Iris pigment epithelial cell (primary cell): ENCODE results near the gene SMAD6.
"Not testable (repeated sequence)": the region's sequence is repeated elsewhere in the genome, so short reads cannot be mapped to it uniquely, and the experiment has no call there.

Experiments
- DNase-seq: peaks from one replicate; pipeline ENCODE4 v3.0.0-alpha.2; 2011; ENCODE audit warnings: low read depth

SMAD6 gene

DNA sequence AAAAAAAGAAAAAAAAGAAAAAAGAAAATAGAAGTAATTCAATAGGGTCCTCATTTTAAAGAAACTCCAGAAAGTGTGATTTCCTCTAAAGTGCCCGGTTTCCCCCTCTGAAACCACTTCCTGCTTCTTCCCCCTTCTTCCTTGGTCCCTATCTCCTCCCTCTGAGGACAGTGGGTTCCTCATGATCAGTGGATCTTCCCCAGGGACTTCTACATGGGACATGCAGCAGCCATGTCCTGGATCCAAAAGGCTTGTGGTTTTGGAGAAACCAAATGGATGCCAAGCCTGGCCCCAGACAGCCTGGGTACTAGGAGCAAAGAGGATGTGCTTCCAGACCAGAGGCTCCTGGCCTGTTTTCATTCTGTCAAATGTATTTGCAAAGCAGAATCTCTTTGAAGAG, 26.6 kb upstream of the SMAD6 start:
- DNase-seq = no peak

DNA sequence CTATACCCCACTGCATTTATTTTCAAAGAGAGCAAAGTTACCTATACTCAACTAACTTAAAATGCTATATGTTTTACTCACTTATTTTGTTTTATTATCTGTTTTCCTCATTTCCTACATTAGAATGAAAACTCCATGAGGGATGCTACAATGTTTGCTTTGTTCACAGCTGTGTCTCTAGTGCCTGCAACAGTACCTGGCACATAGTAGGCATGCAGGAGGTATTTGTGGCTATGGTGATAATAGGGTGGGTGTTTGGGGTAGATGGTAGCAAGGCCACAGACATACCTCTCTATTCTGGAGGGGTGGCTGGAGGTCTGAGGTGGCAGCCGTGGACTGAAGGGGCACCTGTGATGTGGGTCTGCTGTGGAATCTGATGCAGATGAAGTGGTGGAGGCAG, 24.7 kb upstream of the SMAD6 start:
- DNase-seq = no peak

GRCh38 chr15:66679061-66679656, 22.9 kb upstream of the SMAD6 start:
- no peak for DNase-seq

GRCh38 chr15:66679657-66680108, 22.4 kb upstream of the SMAD6 start:
- peak; percentile 62 for DNase-seq

- DNase-seq = no peak
These were observed 21.5 kb upstream of the SMAD6 start for GRCh38 chr15:66680502-66680901.

DNA sequence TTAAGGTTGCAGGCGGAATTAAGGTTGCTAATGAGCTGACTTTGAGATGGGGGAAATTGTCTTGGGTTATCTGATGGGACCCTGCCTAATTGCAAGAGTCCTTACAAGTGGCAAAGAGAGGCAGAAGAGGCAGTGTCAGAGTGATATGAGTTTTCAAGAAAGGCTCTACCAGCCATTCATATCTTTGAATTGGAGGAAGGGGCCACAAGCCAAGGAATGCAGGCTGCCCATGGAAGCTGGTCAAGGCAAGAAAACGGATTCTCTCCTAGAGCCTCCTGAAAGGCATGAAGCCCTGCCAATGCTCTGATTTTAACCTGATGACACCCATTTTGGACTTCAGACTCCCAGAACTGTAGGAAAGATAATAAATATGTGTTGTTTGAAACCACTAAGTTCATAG, 20.6 kb upstream of the SMAD6 start:
- no peak for DNase-seq

DNA sequence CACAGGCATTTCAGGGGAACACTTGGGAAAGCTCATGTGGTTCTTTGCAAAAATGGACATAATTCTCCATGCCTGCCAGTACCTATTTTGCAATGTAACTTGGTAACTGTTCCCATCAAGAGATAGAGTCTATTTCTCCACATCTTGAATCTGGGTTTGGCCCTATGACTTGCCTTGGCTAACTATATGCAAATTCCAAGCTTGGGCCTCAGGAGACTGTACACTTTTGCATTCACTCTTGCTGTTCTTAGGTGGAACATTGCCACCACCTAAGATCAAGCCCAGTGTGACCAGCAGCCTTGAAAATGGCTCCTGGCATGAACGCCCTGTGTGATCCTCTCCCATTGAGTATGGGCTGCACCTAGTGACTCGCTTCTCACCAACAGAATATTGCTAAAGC, 19.8 kb upstream of the SMAD6 start:
- DNase-seq = no peak

GRCh38 chr15:66682865-66683264, 19.2 kb upstream of the SMAD6 start:
- DNase-seq = peak; percentile 62

DNA sequence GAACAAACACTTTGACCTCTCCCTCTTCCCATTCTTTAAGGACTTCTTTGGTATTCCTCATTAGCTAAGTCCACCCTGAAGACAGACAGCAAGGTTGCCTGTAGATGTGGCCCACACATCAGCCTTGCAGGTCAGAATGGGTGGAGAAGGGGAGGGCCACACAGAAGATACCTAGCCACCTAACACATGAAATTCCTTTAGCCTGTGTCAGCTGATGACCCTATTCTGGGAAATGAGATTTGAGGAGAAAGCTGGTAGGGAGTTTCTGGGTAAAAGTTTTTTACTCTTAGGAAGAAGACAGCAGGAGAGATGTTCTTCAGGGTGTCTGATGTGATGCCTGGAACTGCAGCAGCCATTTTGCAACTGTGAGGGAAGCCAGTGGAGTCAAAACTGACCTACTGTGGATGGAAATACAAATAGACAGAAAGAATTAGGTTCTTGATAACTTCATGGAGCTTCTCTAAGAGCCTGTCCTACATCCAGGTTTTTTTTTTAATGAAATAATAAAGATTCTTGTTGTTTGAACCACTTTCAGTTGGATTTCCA, 17.8 kb upstream of the SMAD6 start:
- no peak for DNase-seq

DNA sequence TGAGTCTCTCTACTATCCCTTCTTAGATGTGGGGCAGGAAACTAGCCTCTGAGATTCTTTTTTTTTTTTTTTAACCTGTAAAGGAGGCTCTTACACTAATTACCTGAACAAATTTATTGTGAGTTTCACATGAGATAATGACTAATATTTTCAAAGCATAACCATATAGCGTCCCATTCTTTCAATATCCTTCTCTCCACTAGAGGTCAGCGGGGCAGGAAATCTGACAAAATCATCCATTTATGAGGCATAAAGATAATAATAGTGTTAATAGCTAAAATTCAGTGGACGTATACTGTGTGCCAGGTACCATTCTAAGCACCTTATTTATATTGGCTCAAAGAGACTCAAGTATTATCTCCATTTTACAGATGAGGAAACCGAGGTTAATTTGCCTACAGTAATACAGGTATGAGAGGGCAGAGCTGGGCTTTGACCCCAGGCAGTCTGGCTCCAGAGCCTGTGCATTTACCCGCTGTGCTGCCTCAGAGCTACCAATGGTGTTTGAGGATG, 16.3 kb upstream of the SMAD6 start:
- no peak for DNase-seq

GRCh38 chr15:66690912-66691311, 11.1 kb upstream of the SMAD6 start:
- not testable (repeated sequence) for DNase-seq

GRCh38 chr15:66691727-66692126, 10.3 kb upstream of the SMAD6 start:
- DNase-seq = no peak

DNA sequence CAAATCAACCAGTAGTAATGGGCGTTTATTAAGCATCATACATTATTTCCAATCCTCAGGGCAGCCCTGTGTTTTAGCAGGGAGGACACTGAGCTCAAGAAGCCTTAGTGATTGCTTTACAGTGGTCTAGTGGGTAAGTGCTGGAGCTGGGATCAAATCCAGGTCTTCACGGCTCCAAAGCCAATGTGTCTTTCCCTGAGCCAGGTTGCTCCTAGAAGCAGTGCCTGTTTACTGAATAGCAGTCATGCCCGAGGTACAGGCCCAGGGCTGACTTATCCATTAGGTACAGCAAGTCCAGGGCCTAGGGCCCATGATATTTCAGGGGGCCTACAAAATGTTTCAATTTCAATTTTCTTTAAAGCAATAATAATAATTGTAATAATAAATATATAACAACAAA, 9.6 kb upstream of the SMAD6 start:
- DNase-seq = no peak

DNA sequence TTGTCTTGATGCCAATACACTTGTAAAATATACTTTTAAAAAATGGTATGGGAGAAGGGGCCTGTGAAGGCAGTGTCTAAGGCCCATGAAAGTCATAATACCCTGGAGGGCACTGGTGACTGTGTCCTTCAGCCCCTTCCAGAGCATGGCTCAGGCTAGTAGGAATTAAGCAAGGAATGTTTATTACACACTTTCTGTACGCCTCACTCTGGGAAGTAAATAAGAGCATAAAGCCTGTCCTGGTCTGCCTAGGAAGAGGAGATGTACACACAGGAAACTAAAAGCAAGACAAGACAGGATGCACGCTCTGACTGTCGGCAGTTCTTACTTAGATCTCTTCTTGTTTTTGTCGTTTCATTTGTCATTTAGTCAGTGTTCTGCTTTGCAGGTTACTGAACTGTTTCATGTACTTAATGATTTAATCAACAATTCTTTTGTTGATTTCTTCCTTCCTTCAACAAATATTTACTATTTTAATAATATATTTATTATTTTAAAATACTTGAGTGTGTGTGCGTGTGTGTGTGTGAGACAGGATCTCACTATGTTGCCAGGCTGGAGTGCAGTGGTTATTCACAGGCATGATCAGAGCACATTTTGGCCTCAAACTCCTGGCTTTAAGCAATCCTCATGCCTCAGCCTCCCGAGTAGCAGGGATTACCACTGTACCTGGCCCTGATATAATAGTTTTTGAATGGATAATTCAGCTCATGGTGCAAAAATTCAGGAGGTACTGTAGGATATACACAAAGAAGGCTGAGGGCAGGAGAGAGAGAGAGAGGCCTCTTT, 9.0 kb upstream of the SMAD6 start:
- peak; percentile 22 for DNase-seq

- DNase-seq = no peak
These were observed 5.3 kb upstream of the SMAD6 start for GRCh38 chr15:66696770-66697169.

DNA sequence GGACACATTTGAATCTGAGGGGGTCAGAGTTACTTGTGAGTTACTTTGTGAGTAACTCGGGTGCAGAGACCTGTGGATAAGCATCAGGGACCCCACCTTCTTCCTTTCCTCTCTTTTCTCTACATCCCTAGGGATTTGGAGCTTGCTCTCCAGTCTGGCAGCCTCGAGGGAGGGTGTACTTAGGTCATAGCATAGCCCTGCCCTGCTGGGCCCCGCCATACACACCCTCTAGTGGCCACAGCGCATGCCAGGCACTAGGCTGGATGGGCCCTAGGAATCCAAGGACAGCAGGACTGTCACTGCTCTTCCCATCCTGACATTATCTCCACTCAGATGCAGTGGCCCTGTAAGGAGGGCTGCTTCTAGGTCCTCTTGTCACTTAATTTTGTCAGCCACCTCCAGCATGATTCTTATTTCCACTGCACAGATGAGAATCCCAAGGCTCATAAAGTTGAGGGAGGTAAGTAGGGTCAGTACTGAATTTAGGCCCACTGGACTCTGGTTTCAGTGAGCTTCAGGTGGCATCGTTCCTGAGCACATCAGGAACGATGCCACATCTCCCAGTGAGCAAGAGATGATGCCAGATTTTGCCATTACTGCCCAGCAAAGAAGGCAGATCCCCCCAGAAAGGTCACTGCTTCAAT, 3.6 kb upstream of the SMAD6 start:
- DNase-seq = peak; percentile 54

DNA sequence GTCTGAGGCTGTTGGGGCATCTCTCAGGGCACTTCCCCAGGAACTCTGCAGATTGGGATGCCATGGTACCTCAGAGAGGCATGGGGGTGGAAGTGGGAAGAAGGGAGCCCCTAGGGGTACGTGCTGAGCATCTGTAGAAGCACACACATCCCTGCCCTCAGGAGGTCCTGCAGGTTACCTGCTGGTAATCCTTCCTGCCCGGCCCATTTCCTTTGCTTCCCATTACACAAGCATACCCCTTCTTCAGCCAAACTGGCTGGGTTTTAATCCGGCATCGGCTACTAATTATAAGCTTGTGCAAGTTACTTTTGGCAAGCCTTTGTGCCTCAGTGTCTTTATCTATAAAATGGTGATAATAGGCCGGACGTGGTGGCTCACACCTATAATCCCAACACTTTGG, 3.1 kb upstream of the SMAD6 start:
- DNase-seq = no peak

- no peak for DNase-seq
These were observed 1.6 kb upstream of the SMAD6 start for GRCh38 chr15:66700412-66700801.

- peak; percentile 97 for DNase-seq
These were observed 1.1 kb upstream of the SMAD6 start for GRCh38 chr15:66700802-66701421.

DNA sequence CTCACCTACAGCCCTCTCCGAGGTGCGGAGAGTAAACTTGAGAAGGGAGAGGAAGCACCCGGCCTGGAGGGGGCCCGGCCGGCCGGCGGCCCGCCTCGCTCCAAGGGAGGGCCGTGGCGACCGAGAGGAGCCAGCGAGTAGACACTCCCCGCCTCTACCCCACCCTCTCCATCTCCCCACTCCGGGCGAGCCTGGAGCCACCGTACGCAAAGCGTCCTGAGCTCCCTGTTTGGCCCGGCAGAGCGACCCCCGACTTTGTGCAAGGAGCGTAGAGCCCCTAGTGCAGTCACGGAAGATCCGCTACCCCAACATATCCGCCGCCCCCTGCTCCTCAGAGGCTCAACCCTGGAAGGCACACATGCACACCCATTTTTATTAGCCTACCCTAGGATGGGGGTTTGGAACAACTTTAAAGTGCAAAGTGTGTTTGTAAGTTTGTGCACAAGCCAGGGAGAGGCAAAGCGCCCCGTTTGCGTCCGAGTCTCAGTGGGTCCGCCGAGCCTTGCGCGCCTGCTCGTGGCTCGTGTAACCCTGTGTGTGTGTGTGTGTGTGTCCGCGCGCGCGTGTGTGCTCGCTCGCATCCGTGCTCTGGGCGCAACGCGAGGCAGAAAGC, 508 bp upstream of the SMAD6 start:
- peak; percentile 76 for DNase-seq

DNA sequence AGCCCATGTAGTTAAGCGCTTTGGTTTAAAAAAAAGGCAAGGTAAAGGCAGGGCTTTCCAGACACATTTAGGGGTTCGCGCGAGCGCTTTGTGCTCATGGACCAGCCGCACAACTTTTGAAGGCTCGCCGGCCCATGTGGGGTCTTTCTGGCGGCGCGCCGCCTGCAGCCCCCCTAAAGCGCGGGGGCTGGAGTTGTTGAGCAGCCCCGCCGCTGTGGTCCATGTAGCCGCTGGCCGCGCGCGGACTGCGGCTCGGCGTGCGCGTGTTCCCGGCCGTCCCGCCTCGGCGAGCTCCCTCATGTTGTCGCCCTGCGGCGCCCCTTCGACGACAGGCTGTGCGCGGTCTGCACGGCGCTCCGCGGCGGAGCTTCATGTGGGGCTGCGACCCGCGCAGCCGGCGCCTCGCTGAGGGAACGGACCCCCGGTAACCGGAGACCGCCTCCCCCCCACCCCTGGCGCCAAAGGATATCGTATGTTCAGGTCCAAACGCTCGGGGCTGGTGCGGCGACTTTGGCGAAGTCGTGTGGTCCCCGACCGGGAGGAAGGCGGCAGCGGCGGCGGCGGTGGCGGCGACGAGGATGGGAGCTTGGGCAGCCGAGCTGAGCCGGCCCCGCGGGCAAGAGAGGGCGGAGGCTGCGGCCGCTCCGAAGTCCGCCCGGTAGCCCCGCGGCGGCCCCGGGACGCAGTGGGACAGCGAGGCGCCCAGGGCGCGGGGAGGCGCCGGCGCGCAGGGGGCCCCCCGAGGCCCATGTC, 927 bp downstream of the SMAD6 start:
- no peak for DNase-seq
